NCI-H187 (cell line): ENCODE data around the gene GABRR1.
"Not testable (repeated sequence)": the region's sequence is repeated elsewhere in the genome, so short reads cannot be mapped to it uniquely, and the experiment has no call there.

Experiments
- DNase-seq, 2 experiments: peaks; one replicate each; lab custom pipeline; 2025; lab: John Stamatoyannopoulos, UW

Gene GABRR1

DNA sequence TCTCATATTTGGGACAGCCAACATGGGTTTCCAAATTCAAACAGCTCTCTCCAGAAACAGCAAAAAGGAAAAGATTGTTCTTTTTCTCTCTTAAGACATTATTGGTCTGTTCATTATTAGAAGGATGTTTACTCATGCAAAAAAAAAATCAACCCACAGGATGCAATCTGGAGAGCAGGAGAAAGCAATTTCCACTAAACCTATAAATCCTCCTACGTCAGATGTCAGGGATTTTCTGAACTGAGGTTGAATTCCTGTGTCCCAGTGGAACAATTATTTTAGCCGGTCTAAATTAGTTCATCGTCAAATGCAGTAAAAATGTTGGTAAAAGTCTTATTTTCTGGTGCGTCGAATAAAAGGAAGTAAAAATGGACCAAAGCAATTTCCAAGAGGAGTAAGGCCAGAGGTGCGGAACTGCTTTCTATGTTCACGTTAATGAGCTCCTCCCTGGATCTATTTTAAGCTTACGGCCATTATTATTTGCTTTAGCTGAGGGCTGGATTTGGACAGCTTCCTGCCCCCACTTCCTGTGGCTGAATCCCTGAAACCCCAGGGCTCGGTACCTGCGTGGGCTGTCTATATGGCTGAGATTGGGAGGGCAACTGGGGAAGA is at the start of gene GABRR1:
GABRR1 (minus strand) TSS at position 60 of the 612 bp plus-strand sequence; CDS start at position 24, 36 bp downstream.
- DNase-seq, result no peak

DNA sequence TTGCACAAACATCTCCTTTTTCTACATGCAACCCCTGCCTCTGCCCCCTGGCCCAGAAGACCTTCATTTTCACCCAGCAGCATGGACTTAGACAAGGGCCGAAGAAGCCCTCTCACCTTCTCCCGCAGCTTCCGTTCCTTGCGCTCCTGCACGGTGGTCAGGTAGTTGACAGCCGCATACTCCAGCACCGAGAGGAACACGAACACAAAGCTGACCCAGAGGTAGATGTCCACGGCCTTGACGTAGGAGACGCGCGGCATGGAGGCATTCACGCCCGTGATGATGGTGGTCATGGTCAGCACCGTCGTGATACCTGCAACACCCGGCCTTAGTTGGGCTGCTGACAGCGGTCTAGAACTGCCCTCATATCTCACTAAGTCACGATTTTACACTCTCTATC is 47.1 kb upstream of the GABRR1 start:
- no peak for DNase-seq

GRCh38 chr6:89260832-89261231 is 43.7 kb upstream of the GABRR1 start:
- DNase-seq, result no peak

DNA sequence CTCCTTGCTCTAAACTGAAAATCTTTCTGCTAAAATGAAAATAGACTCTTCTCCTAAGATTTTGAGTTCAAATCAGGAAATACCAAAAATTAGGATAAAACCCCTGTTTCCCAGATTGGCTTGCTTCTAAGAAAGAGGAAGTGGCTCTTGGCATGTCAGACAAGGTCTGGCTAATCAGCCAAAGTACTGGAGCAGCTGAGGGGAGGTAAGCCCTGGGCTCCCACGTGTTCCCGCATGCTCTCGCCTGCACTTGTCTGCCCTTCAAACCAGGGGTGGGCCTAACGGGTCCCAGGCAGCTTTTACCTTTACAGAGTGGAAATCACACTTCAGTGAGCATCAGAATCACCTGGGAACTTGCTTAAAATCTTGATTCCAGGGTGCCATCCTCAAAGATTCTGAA is 43.2 kb upstream of the GABRR1 start:
- DNase-seq, result no peak

GRCh38 chr6:89258912-89259311 is 41.8 kb upstream of the GABRR1 start:
- DNase-seq, result no peak

DNA sequence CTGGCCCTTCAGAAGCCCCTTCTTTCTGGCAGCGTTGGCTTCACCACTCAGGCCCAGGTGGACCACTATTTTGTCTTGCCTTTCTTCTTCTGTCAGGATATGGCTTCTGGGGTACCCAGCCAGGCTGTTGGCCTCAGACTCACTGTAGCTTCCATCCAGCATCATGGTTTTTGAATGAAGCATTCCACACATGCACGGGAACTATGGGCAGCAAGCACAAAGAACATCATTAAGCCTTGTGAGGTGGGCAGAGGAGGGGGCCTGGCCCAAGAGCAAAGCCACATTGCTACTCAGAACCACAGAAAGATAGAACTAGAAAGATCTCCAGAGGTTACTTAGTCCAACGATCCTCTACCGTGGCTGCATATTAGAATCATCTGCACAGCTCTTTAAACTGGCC is 40.6 kb upstream of the GABRR1 start:
- no peak for DNase-seq

GRCh38 chr6:89257346-89257745 is 40.2 kb upstream of the GABRR1 start:
- DNase-seq, result no peak

GRCh38 chr6:89255417-89255816 is 38.3 kb upstream of the GABRR1 start:
- no peak for DNase-seq

- no peak for DNase-seq
Measured at GRCh38 chr6:89254569-89254968, 37.4 kb upstream of the GABRR1 start.

- no peak for DNase-seq
Measured at GRCh38 chr6:89252907-89253306, 35.7 kb upstream of the GABRR1 start.

DNA sequence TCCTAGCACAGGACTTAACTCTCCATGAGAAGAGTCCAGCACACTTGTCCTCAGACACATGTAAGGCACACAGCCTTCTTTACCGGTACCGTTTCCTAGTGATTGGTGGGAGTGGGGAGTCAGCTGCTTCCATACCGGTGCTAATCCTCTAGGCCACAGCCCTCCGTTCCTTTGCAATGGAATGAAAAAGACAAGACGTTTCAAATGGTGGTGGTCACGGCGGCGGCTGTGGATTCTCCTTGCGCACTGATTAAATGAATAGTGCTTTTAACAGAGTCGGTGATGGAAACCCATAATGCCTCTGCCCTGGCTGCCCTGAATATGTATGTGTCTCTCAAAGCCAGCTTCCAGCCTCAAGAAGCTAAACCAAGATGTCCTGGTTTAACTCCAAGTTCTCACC is 34.8 kb upstream of the GABRR1 start:
- DNase-seq, result no peak

DNA sequence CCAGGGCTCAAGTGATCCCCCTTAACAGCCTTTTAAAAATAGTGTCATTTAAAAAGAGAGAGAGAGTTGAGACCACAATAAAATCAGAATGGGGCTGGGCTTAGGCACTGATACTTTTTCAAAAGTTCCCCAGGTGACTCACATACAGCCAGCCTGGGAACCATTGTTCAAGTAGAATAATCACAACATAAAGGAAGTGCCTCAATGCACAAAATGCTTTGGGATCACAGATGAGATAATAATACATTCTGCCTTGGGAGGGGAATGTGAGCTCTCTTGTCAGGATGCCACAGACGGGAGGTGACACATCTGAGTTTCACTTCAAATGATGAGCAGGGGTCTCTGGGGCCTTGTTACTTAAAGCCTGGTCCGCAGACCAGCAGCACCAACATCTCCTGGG is 34.0 kb upstream of the GABRR1 start:
- no peak for DNase-seq

- no peak for DNase-seq
Measured at GRCh38 chr6:89250239-89250638, 33.1 kb upstream of the GABRR1 start.

GRCh38 chr6:89244241-89244985 is 27.3 kb upstream of the GABRR1 start:
- no peak for DNase-seq

DNA sequence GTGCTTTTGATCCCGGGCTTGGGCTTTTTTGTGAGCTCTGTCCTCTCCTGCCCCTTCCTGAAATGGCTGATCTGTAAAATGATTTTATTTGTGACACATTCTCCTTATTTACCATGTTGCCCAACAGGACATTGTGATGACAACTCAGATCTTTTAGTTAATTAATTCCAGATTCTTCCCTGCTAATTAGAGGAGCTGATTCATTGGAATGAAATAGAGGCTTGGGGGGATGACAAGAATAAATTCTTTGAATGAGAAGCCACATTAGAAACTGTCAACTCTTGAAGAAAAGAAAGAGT is 26.1 kb upstream of the GABRR1 start:
- DNase-seq, result no peak

DNA sequence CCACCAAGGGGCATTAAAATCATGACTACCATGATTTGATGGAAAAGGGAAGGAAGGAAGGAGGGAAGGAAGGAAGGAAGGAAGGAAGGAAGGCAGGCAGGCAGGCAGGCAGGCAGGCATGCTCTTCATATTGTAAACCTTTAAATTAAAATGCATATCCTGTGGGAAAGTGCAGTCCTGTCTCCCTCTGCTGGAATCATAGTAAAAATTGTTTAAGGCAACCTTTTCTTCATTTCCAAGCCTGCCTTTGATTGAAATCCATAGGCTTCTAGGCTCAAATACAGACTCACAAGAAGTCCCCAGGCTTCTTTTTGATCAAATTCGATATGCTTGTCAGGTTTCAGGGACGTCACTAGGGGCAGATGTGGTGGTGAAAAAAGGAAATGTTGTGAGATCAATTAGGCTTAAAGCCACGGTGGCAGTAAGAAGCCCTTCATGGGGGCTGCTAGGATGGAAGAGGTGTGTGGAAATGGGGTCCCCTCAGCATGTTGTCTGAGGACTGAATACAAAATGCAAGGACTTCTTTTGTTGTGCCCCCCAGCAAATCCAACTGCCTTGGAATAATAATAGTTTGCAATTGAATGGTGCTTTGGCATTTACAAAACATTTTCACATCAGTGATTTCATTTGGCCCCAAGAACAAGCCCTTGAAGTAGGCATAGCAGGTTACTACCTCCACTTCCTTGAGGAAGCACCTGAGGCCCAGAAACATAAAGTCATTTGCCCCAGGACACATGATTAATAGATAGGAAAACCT is 25.6 kb upstream of the GABRR1 start:
- peak in 1 of 2 experiments; percentile 11 for DNase-seq

DNA sequence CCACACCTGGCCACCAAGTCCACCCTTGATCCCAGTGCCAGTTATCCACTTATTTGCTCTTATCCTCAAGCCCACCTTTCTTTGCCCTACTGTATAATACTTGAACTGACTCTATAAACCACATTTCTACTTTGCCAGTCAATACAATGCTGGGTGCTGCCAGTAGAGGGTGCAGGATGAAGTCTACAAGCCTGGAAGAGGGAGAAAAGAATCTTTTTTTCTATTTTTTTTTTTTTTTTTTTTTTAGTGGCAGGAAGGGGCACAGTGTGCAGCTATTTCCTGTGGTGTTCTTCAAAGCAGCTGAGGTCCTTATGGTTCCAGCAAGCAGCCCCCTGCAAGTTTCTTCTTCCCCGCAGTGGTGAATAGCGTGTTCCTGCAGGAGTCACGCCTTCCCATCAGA is 22.2 kb upstream of the GABRR1 start:
- DNase-seq, result no peak

DNA sequence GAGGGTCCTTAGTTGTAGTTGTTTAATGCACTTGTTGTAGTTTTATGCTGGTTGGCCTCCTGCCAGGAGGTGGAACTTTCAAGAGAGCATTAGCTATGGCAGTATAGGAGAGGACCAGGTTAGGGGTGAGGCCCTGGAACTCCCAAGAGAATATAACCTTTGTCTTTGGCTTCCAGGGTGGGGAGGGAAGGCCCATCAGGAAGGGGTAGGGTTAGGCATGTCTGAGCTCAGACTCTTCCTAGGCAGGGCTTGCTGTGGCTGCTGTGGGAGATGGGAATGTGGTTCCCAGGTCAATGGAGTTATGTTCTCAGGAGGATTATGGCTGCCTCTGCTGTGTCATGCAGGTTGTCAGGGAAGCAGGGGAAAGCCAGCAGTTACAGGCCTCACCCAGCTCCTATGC is 20.0 kb upstream of the GABRR1 start:
- no peak for DNase-seq

- not testable (repeated sequence) for DNase-seq
Measured at GRCh38 chr6:89233605-89234004, 16.4 kb upstream of the GABRR1 start.

- no peak for DNase-seq
Measured at GRCh38 chr6:89222712-89223039, 5.5 kb upstream of the GABRR1 start.

DNA sequence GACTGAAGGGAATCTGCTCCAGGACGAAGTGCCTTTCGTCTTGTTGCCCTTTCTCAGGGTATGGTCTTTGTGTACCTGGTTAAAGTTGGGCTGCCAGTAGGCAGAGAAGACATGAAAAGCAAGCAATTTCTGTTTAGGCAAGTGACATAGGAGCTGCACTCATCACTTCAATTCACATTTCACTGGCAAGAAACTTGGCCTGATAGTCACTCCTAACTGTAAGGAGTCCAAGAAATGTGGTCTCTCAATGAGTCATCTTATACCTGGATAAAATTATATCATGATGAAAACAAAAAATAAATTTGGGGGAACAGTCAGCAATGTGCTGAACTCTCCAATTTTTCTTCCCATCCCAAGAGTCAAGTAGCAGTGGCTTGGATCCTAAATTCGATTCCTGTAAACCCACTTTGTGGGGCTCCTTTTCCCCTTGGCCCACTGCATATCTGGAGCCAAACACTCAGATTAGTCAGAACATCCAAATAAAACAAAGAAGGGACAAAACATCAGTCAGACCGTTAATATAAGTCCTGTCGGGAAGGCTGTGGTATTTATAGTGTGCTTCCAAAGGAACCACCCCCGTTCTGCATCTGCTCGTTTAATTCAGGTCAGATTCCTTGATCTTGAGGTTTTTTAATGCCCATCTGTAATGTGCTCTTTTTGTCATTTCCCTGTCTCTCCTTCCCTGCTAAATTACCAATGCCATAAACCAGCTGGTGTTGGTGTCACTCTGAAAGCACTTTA is 5.0 kb upstream of the GABRR1 start:
- no peak for DNase-seq

DNA sequence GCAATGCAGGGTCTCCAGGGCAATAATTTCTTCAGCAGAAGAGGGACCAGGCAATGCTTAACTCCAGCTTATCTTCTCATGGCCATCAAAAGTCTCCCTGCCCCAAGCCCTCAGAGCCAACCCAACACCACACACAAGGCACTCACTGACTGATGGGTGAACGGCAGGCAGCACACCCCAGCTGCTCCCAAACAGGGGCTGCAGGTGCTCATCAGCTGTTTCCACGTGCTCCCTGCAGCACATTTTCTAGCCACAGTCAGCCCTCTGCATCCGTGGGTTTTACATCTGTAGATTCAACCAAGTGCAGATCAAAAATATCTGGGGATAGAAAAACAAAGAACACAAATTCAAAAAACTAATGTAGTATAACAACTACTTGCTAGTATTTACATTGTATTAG is 4.0 kb upstream of the GABRR1 start:
- DNase-seq, result no peak

DNA sequence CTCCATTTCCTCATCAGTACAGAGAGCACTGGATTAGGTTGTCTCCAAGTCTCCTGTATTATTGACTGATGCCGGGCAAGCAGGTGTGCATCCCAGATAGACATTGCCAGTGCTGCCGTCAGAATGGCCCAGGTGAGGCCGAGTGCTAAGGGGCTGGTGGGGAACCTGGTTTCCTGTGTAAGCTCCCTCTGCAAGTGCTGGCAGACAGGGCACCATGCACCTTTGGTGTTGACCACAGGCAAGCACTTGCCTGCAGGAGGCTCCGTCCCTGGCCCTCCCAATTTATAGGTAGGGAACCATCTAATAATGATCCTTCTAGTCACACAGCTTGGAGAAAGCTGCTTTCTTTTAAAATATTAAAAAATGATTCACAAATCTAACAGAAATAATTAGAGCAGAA is 747 bp downstream of the GABRR1 start:
- DNase-seq, result no peak
